ENCODE measurements around the gene FBXW4. TPM values are rescaled to one million over a fixed set of nuclear protein-coding genes. Genes with fewer than 3 reads are reported as not detected.

Gene FBXW4
- total RNA-seq, 4 donors from 2014 or later: 45.1 to 94.7 (median 64.3) TPM

GRCh38 chr10:101710059-101710695, 15.2 kb upstream of the FBXW4 start:
- DNase-seq: no peak
- Histone ChIP-seq H3K36me3 (no peaks in the 10 kb centered on the region), H3K4me1 (no peaks in the 10 kb centered on the region), H3K4me3 (no peak overlapping the region), H3K27ac (no peak overlapping the region), H3K9me3 (no peaks in the 10 kb centered on the region), H3K27me3 (peaks cover 0 to 11% of the 10 kb centered on the region in 2 donors)
- intact Hi-C loops (cut with DNase I; ENCODE audit: low total_unique reads): no loop called here
- TF ChIP-seq CTCF (IDR thresholded peaks at IDR 0.05) (no peak), POLR2A (IDR thresholded peaks at IDR 0.05) (no peak)

DNA sequence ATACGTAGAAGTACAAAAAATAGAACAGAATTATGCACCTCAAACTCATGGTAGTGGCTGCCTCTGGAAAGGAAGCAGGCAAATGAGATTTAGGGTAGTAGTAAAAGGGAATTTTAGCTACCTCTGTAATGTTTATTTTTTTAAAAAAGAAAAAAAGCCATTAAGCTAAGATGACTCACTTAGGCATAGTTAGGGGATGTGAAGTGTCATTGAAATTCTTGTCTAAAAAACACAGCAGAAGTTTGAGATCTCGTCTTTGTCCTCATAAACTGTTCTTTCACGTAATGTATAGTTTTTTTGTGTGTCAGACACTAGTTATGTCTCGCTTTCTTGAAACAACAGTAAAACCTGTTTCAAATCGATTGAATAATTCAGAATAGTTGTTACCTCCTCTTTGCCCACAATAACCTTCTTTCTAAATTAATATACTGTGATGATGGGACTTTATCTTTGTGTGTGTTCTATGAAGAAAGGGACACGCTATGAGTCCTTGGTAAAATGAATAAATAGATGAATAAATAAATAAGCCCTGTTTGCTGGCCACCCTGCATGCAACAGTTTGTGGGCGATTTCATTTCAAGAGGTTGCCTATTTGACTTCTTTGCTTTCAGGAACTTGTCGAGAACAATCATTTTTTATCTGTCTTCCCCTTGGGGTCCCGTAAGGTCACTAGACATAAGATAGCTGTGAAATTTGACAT, 14.5 kb upstream of the FBXW4 start:
- intact Hi-C loops (cut with DNase I; ENCODE audit: low total_unique reads): no loop called here
- Histone ChIP-seq H3K4me1 (no peaks in the 10 kb centered on the region), H3K27me3 (peaks cover 0 to 11% of the 10 kb centered on the region in 2 donors), H3K36me3 (no peaks in the 10 kb centered on the region), H3K9me3 (no peaks in the 10 kb centered on the region), H3K27ac (no peak overlapping the region), H3K4me3 (no peak overlapping the region)
- TF ChIP-seq POLR2A (IDR thresholded peaks at IDR 0.05) (no peak), CTCF (IDR thresholded peaks at IDR 0.05) (no peak)
- DNase-seq: no peak

DNA sequence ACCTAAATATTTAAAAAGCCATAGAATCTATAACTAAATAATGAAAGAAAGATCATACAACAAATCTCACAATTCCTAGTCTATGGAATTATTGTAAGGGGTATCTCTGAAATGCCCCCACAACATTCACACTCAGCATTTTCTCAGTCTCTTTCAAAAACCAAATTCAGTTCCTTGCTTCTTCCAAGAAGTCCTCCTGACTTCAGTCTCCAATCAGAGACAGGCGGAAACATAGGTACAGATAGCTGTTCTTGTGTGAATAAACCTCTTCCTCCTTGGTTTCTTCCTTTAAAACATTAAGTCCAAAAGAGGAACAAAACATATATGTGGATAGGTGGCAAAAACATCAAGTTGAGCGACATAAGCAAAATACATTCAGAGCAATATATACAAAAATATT, 13.9 kb upstream of the FBXW4 start:
- no peak overlapping the region for H3K4me3 ChIP-seq
- DNase-seq: no peak
- H3K9me3 ChIP-seq: no peaks in the 10 kb centered on the region
- H3K27me3 ChIP-seq: peaks cover 0 to 11% of the 10 kb centered on the region in 2 donors
- intact Hi-C loops (cut with DNase I; ENCODE audit: low total_unique reads): no loop called here
- no peak for TF ChIP-seq CTCF (IDR thresholded peaks at IDR 0.05)
- no peak for TF ChIP-seq POLR2A (IDR thresholded peaks at IDR 0.05)
- no peaks in the 10 kb centered on the region for H3K36me3 ChIP-seq
- H3K27ac ChIP-seq: no peak overlapping the region
- H3K4me1 ChIP-seq: no peaks in the 10 kb centered on the region

DNA sequence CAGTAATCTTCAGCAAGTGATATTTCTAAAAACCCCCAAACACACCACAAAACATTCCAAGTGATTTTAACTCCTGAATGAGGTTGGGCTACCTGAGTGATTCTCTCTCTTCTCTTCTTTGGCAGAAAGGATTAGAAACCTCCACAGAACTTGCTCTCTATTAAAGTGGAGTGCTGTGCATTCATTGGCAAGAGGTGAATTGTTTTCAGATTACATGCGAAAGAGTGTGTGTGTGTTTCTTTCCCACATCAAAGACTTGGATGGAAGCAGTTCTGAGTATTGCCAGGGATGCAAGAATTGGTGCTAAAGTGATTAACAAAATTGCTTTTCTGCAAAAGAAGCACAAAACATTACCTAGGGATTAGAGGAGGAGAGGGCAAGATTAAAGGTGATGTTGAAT, 13.1 kb upstream of the FBXW4 start:
- H3K4me3 ChIP-seq: no peak overlapping the region
- intact Hi-C loops (cut with DNase I; ENCODE audit: low total_unique reads): no loop called here

More for the DNA sequence above, 13.1 kb upstream of the FBXW4 start:
- no peaks in the 10 kb centered on the region for H3K9me3 ChIP-seq
- H3K36me3 ChIP-seq: no peaks in the 10 kb centered on the region
- no peaks in the 10 kb centered on the region for H3K4me1 ChIP-seq
- TF ChIP-seq CTCF (IDR thresholded peaks at IDR 0.05) (no peak), POLR2A (IDR thresholded peaks at IDR 0.05) (no peak)
- no peak overlapping the region for H3K27ac ChIP-seq
- no peak for DNase-seq
- peaks cover 0 to 11% of the 10 kb centered on the region in 2 donors for H3K27me3 ChIP-seq

Measured in uterus (tissue), 4 donors.